HT1080 (cell line): Measurements from ENCODE around the gene PFKFB2. TPM values are rescaled to one million over a fixed set of nuclear protein-coding genes. Genes with fewer than 3 reads are reported as not detected.

Experiments used
- DNase-seq: peaks from one replicate; pipeline ENCODE4 v3.0.0-alpha.2; 2015; ENCODE audit warnings: low read depth
- polyA plus RNA-seq, 2 experiments: library from polyadenylated mRNA; depleted of rRNA; stranded (reverse); fragments of >200 nt; gene quantifications; 2 replicates each; pipeline ENCODE4 v1.2.3, GENCODE V29; 2015
- total RNA-seq: library from RNA; depleted of rRNA; stranded (reverse); fragments of >200 nt; shearing (Covaris generic); gene quantifications from 2 replicates; pipeline ENCODE4 v1.2.3, GENCODE V29; 2014; rRNA removed

The PFKFB2 gene
- total RNA-seq, result 0.07 and 0.11 TPM in 2 replicates
- polyA plus RNA-seq (2015; cell fraction: cytosol; rRNA removed), result 0.56 and 0.90 TPM in 2 replicates
- 1.8 and 2.0 TPM in 2 replicates for polyA plus RNA-seq (2015; cell fraction: nucleus; rRNA removed)

DNA sequence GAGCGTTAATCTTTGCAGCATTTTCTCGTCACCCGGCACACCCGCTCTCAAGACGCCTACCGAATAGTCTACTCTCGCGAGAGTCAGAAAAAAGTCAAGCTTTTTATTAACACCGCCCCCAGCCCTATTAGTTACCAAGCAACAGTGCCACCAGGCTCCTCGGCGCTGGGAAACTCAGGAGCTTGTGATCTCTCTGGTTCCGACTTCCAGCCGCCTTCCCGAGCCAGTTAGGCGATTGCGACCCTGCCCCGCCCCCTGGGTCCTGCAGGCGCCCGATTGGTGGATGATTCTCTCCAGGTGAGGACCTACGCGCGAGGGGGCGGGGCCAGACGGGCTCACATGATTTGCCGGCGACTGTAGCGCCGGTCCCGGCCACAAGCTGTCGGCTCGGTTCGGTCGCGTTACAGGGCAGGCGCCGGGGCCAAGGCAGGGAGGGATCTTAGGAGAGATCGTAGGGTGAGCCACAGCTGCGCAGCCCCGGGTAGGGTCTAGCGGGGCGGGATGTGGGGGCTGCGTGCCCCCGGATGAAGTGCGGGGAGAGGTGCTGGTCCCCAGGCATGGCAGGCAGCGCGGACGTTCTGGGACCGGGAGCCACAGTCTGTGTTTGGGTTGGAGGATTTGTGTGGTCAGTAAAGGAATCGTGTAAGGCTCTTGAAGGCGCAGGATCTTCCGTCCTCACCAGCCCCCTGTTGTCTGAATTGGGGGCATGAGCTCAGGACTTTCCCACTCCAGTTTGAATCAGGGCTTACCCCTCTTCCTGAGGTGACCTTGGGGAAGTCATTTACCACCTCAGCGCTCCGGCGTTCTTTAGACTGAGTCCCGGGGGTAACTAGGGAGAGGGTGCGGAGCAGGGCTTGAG is at the start of gene PFKFB2:
PFKFB2 (plus strand) TSS at position 365 of the 859 bp plus-strand sequence. CDS start 1,443 bp downstream, outside the sequence.
- no peak for DNase-seq

DNA sequence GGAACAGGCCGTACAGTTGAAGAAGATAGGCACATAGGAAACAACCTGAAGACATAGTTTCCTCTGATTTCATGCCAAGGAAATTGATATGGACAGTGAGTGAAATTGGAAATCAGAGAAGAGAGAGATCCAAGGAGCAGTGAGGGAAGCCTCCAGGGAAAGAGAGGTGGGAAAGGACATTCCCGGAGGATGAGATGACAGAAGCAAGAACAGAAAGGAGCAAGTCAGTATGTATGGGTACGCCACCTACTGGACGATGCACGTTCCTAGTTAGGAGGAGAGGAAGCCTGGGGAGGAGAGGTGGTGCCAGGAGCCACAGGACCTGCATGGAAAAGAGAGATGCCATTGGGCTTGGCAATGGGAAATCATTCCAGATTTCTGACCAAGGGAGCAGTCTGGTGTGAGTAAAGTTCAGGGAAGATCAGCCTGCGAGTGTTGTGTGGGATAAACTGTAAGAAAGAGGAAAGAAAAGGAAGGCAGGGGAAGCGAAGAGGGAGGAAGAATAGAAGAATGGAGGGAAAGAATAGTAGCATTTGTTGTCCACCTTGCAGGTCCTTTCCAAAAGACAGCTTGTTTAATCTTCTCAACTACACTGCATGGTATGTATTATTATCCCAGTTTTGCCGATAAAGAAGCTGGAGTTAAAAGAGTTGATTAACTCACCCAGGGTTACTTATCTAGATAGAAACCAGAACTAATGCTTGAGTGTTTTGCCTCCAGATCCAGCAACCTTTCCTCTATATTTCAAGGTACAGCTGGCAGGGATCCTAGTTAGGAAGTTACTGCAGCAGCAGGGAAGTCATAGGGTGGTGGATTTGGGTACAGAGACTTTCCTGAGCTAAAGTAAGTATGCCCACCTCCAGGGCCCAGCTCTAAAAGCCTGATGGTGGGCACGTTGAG is 47.9 kb upstream of the PFKFB2 start:
- peak; percentile 81 for DNase-seq

DNA sequence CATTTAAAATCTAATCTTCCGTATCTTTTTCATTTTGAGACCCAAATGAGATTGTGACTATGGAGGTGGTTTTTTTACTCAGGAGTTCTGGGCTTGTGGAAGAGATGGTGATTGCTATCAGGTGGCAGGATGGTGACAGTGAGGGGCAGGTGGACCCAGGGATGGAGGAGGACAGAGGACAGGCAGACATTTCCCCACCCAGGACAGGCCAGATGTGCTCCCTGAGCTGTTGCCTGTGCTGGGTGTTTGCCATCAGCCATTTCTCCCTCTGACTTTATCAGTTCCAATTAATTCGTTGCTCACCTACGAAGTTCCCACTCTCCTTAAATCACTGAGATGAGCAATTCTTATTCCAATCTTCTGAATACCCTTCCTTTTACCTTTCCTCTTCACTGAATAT is 47.0 kb upstream of the PFKFB2 start:
- no peak for DNase-seq

DNA sequence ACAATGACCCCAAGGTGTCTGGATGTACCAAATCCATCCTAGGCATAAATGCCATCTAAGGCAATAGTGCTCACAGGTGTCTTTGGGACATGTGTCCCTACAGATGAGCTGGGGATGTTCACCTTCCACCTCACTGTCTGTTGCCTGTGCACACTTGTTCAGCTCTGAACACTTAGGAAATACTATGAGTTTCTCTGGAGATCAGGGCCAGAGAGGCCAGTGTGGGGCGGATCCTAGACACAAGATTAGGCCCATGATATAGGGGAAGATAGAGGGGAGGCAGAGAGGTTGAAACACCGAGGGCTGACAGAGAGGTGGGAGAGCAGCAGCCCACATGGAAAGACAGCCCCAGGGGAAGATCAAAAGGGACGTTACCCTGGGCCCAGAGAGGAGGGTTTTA is 46.2 kb upstream of the PFKFB2 start:
- no peak for DNase-seq

- peak; percentile 98 for DNase-seq
Measured at GRCh38 chr1:207007352-207008033, 45.6 kb upstream of the PFKFB2 start.

DNA sequence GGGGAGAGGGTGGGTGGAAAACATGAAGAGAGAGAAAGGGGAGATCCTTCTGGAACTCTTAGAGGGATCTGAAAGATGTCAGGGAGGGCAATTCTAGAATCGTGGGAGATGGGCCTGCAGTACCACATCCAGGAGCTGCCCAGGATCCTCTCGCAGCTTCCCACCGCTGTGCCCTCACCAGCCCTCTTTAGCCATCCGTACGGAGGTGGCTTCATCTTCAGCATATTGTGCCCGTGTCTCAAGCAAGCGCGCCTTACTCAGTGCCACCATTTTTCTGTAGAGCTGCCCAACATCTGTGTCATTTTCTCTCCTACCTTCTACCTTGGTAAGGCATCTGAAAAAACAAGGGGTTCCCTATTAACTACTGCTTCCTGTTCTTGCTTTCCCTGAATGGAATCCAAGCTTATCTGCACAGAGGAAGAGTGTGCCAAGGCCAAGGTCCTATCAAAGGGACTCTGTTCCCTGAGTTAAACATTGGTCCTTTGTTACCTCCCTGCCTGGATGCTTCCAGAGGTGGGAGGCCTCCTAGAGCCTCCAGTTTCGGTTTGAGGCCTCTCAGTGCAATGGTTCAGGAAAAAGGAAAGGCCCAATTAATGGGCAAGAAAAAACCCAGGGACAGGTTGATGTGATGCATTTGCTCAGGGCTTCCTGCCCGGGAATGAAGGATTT is 43.8 kb upstream of the PFKFB2 start:
- DNase-seq, result no peak

DNA sequence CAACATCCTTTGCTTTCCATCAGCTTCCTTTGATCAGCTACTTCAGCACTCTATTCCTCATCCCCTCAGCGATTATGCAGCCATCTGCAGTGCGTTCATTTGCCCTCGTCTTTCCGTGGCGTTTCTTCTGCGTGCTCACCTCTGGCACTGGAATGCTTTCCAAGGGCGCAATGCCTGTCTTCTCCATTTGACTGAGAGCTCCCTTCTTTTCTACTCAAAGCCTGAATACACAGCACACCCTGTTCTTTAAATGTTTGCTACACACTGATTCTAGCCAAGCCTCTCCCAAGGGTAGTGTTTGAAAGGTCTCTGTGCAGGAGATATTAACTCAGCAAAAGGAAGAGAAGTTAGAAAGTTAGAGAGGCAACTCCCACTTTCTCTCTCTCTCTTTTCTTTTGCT is 43.1 kb upstream of the PFKFB2 start:
- DNase-seq, result no peak

DNA sequence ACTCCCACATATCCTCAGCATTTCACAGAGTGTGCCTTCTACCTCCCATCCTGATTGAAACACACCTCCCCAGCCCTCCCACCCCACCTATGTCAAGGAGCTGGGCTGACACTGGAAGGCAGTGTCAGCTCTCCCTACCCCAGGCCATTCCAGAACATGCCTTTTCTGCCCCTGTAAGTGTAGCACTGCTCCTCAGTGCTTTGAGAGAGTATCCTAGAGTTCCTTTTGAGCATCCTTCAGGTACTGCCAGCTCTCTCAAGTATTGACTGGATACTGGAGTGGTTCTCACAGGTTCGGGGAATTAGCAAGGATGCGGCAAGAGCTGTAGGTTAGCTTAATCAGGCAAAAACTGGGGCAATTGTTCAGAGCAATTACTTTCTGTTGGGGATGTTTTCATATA is 42.3 kb upstream of the PFKFB2 start:
- DNase-seq, result no peak

DNA sequence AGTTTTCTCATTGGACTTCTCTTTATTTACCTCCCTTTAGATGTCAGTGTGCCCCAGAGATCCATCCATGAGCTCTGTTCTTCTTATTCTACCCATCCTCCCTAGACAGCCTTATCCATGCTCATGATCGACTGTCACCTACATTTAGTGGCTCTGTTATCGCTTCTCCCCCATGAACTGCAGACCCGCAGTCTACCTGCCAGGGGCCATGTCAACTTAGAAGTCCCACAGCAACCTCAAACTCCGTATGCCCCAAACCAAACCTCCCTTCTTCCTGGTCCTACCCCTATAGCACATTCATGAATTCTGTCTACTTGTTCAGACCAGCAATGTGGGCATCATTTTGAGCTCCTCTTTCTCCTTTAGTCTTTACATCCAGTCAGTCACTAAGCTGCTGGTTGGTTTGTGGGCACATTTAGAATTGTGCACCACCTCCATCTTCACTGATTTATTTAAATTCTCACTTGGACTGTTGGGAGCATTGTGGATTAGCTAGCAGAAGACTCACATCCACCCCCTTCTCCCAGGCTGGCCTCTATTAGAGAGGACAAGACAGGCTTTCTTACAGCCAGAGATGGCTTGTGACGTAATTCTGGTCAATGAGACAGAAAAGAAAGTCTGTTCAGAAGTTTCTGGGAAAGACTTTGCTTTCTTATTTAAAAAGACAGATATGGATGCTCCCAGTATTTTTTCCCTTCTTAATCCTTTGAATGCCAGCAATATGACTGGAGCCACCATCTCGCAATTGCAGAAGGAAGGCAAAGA is 39.6 kb upstream of the PFKFB2 start:
- DNase-seq, result no peak

DNA sequence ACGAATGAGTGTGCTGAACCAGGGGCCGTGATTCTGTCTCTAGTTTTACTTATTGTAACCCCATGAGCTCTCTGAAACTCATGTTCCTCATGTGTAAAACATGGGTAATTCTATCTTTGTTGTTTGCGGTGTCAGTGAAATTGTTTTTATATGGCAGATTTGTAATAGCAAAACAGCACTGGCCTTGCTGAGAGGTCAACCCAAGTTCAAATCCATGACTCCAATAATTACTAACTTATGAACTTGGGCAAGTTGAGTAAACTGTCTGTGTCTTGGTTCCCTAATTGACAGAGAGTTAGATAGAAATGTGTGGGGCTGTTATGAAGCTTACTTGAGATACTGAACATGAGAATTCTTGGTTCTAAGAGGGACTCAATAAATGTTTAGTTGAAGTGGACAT is 38.3 kb upstream of the PFKFB2 start:
- no peak for DNase-seq

- DNase-seq, result no peak
Measured at GRCh38 chr1:207015791-207016190, 37.3 kb upstream of the PFKFB2 start.

- DNase-seq, result peak; percentile 82
Measured at GRCh38 chr1:207017615-207018559, 35.2 kb upstream of the PFKFB2 start.

- no peak for DNase-seq
Measured at GRCh38 chr1:207018707-207019106, 34.4 kb upstream of the PFKFB2 start.

DNA sequence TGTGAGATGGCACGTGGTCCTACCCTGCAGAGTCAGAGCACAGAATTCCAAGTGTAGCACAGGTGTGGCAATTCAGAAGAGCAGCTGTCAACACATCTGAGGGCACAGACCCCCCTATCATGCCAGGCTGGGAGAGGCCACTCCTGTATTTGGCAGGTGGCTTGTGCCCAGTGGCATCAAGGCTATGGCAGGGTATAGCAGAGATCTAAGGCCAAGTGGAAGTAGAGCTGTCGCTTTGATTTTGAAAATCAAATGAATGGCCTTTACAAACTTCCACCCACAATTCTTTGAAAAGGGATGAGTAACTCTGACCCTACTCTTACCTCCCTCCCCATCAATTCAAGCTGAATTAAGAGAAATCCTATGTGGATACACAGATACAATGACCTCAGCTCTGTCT is 33.9 kb upstream of the PFKFB2 start:
- DNase-seq, result no peak

GRCh38 chr1:207019661-207020060 is 33.4 kb upstream of the PFKFB2 start:
- DNase-seq, result no peak

- DNase-seq, result no peak
Measured at GRCh38 chr1:207020065-207020708, 32.9 kb upstream of the PFKFB2 start.

DNA sequence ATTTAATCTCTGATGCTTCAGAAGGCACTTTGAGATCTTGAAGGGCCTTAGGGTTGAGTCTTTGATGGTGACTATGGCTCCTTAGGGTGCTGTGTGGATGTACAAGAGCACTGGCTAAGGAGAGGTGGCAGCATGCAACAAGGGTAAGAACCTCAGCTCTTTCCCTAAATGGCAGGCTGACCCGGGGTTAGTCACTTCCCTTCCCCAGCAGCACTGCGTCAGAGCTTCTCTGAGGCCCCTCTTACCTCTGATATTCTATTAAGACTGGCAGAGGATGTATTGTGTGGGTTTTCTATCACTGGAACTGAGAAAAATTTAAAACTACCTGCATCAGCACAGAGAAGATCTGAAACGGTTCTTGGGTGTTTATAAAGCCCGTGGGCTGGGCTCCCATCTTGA is 32.4 kb upstream of the PFKFB2 start:
- DNase-seq, result peak; percentile 84

GRCh38 chr1:207021139-207021861 is 31.8 kb upstream of the PFKFB2 start:
- peak; percentile 82 for DNase-seq
